ENCODE data around the gene ANKRD40.

The ANKRD40 gene

DNA sequence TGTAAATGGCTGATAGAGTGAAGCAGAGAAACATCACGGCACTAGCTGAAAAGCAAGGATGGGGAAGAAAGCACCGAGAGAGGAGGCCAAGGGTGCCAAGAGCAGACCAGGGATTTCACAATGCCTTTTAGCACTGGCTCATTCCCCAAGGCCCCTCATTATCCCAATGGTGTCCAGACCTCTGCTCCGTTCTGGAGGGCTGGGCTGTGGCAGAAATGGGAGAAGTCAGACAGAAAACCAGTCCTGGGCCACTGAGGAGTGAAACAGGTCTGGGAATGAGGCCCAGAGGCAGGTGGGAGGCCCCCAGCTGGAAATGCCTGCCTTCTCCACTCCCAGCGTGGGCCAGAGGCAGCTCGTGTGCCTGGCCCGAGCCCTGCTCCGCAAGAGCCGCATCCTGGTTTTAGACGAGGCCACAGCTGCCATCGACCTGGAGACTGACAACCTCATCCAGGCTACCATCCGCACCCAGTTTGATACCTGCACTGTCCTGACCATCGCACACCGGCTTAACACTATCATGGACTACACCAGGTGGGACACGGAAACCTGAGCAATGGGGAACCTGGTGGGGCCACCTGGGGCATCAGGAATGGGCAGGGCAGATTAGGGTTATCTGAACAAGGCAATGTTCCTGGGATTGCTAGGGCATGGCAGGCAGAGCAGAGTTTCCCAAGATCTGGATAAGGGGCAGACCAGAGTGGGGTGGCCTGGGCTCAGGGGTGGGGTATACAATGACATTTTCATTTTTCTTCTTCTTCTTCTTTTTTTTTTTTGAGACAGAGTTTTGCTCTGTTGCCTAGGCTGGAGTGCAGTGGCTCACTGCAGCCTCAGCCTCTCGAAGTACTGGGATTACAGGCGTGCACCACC is 20.3 kb downstream of the ANKRD40 start:
- Histone ChIP-seq H3K27me3 (ENCODE audit: low read depth, low read length) (no peaks in the 10 kb centered on the region), H2AFZ (ENCODE audit: low read depth, low read length) (no peak overlapping the region), H3K4me1 (ENCODE audit: low read length) (peaks cover 10% of the 10 kb centered on the region), H4K20me1 (ENCODE audit: insufficient read depth, low read length) (no peaks in the 10 kb centered on the region), H3K36me3 (replicated peaks; ENCODE audit: low read depth, low read length) (peaks cover 3% of the 10 kb centered on the region), H3K4me3 (ENCODE audit: low read length) (no peak overlapping the region), H3K79me2 (ENCODE audit: low read length) (no peaks in the 10 kb centered on the region), H3K27ac (ENCODE audit: low read length) (no peak overlapping the region), H3K9me3 (ENCODE audit: insufficient read depth, low read length) (no peaks in the 10 kb centered on the region), H3K4me2 (ENCODE audit: low read length) (no peak overlapping the region), H3K9ac (ENCODE audit: low read length) (no peak overlapping the region)
- TF ChIP-seq EZH2phosphoT487 (IDR thresholded peaks at IDR 0.05; ENCODE audit: low read depth): no peak
- TF ChIP-seq, protein P1, sequence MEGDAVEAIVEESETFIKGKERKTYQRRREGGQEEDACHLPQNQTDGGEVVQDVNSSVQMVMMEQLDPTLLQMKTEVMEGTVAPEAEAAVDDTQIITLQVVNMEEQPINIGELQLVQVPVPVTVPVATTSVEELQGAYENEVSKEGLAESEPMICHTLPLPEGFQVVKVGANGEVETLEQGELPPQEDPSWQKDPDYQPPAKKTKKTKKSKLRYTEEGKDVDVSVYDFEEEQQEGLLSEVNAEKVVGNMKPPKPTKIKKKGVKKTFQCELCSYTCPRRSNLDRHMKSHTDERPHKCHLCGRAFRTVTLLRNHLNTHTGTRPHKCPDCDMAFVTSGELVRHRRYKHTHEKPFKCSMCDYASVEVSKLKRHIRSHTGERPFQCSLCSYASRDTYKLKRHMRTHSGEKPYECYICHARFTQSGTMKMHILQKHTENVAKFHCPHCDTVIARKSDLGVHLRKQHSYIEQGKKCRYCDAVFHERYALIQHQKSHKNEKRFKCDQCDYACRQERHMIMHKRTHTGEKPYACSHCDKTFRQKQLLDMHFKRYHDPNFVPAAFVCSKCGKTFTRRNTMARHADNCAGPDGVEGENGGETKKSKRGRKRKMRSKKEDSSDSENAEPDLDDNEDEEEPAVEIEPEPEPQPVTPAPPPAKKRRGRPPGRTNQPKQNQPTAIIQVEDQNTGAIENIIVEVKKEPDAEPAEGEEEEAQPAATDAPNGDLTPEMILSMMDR (IDR thresholded peaks at IDR 0.05; ENCODE audit: low read depth, low read length): no peak

DNA sequence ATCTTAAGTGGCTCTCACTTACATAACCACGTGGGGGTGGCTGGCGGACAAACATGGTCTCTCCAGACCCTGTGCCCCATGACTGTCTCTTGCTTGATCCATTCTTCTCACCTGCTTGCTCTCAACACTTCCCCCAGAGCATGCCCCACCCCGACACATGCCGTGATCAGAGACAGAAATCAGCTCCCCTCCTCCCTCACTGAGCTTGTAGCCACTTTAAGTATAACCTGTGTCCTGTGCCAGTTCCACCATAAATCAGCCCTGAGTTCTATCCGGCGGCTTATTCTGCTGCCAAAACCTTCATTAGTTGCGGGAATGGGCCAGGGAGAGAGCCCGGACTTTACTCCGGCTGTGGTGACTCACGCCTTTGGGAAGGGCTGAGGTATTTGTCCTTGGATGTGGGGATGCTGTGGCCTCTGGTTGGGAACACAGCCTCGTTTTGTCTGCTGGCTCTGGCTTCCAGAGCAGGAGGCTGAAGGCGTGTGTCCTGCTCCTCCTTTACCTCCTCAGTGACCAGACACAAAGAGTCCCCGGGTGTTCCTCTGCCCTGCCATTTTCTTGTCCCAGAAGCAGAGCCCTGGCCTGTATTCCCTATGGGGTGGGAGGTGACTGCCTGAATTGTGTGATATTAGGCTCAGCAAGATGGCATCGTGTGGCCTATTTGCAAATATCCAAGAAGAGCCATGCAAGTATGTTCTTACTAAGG is 21.1 kb downstream of the ANKRD40 start:
- no peaks in the 10 kb centered on the region for H3K9me3 ChIP-seq (ENCODE audit: insufficient read depth, low read length)
- peaks cover 3% of the 10 kb centered on the region; the same call in 1 of the 2 replicates for H3K4me1 ChIP-seq (ENCODE audit: low read length)
- no peaks in the 10 kb centered on the region for H3K79me2 ChIP-seq (ENCODE audit: low read length)
- no peak overlapping the region for H3K9ac ChIP-seq (ENCODE audit: low read length)
- H3K27me3 ChIP-seq (ENCODE audit: low read depth, low read length): no peaks in the 10 kb centered on the region
- no peak overlapping the region for H3K4me2 ChIP-seq (ENCODE audit: low read length)
- no peaks in the 10 kb centered on the region for H3K36me3 ChIP-seq (replicated peaks; ENCODE audit: low read depth, low read length)
- H4K20me1 ChIP-seq (ENCODE audit: insufficient read depth, low read length): no peaks in the 10 kb centered on the region
- TF ChIP-seq, protein P1 (IDR thresholded peaks at IDR 0.05; ENCODE audit: low read depth, low read length): no peak
- no peak for TF ChIP-seq EZH2phosphoT487 (IDR thresholded peaks at IDR 0.05; ENCODE audit: low read depth)
- H3K4me3 ChIP-seq (ENCODE audit: low read length): no peak overlapping the region
- no peak overlapping the region for H2AFZ ChIP-seq (ENCODE audit: low read depth, low read length)
- H3K27ac ChIP-seq (ENCODE audit: low read length): no peak overlapping the region

DNA sequence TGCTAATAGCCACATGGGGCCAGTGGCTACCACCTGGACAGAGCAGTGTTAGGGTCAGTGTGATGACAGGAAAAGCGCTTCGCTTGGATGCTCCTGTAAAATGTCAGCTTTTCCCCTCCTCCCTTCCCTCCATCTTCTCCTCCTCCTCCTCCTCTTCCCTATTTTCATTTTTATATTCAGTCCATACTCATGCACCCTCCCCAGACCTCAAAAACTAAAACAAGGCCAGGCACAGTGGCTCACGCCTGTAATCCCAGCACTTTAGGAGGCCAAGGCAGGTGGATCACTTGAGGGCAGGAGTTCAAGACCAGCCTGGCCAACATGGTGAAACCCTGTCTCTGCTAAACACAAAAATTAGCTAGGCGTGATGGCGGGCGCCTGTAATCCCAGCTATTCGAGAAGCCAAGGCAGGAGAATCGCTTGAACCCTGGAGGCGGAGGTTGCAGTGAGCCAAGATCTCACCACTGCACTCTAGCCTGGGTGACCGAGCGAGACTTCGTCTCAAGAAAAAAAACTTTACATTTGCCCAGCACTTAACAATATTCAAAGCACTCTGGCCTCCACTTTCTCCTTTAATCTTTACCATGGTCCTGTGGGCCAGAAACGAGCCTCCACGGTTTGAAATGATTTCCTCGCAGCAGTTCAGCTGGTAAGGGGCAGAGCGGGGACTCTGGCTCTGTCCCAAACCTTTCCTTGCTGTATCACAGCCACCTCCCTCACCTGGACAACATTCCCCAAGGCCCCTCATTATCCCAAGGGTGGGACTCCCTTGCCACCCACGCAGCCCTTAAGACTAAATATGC is 21.8 kb downstream of the ANKRD40 start:
- no peak overlapping the region for H3K4me2 ChIP-seq (ENCODE audit: low read length)
- H3K27me3 ChIP-seq (ENCODE audit: low read depth, low read length): 0 out of 2 replicates have a peak, but pooled peaks cover 7% of the 10 kb centered on the region
- H3K4me1 ChIP-seq (ENCODE audit: low read length): no peaks in the 10 kb centered on the region
- H3K9me3 ChIP-seq (ENCODE audit: insufficient read depth, low read length): no peaks in the 10 kb centered on the region
- no peaks in the 10 kb centered on the region for H3K79me2 ChIP-seq (ENCODE audit: low read length)
- H4K20me1 ChIP-seq (ENCODE audit: insufficient read depth, low read length): no peaks in the 10 kb centered on the region
- no peak overlapping the region for H3K4me3 ChIP-seq (ENCODE audit: low read length)
- H3K27ac ChIP-seq (ENCODE audit: low read length): no peak overlapping the region
- no peak overlapping the region for H2AFZ ChIP-seq (ENCODE audit: low read depth, low read length)
- TF ChIP-seq, protein P1 (IDR thresholded peaks at IDR 0.05; ENCODE audit: low read depth, low read length): no peak
- no peak for TF ChIP-seq EZH2phosphoT487 (IDR thresholded peaks at IDR 0.05; ENCODE audit: low read depth)
- H3K36me3 ChIP-seq (replicated peaks; ENCODE audit: low read depth, low read length): no peaks in the 10 kb centered on the region
- no peak overlapping the region for H3K9ac ChIP-seq (ENCODE audit: low read length)

DNA sequence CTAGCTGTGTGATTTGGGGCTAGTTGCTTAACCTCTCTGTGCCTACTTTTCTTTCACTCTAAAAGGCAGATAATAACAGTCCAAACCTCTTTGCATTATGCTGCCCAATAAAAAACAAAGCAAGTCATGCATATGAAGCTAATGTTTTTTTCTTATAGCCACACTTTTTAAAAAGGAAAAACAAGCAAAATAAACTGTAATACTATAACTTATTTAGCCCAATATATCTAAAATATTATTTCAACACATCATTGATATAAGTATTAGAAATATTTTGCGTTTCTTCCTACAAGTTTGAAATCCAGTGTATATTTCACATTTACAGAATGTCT is 22.4 kb downstream of the ANKRD40 start:
- Histone ChIP-seq H3K27ac (ENCODE audit: low read length) (no peak overlapping the region), H2AFZ (ENCODE audit: low read depth, low read length) (no peak overlapping the region), H3K27me3 (ENCODE audit: low read depth, low read length) (peaks cover 11% of the 10 kb centered on the region), H3K4me3 (ENCODE audit: low read length) (no peak overlapping the region), H3K79me2 (ENCODE audit: low read length) (no peaks in the 10 kb centered on the region), H3K4me1 (ENCODE audit: low read length) (no peaks in the 10 kb centered on the region), H3K4me2 (ENCODE audit: low read length) (no peak overlapping the region), H3K9me3 (ENCODE audit: insufficient read depth, low read length) (no peaks in the 10 kb centered on the region), H4K20me1 (ENCODE audit: insufficient read depth, low read length) (no peaks in the 10 kb centered on the region), H3K9ac (ENCODE audit: low read length) (no peak overlapping the region), H3K36me3 (replicated peaks; ENCODE audit: low read depth, low read length) (no peaks in the 10 kb centered on the region)
- no peak for TF ChIP-seq EZH2phosphoT487 (IDR thresholded peaks at IDR 0.05; ENCODE audit: low read depth)
- TF ChIP-seq, protein P1 (IDR thresholded peaks at IDR 0.05; ENCODE audit: low read depth, low read length): no peak

Data from OCI-LY3 (cell line).